Subcutaneous preadipocyte (primary cell): ENCODE results near the gene EIF3D. TPM values are rescaled to one million over a fixed set of nuclear protein-coding genes. Genes with fewer than 3 reads are reported as not detected.

Source experiments
- total RNA-seq: library from RNA; depleted of rRNA; stranded (reverse); fragments of >200 nt; gene quantifications from 2 replicates; pipeline ENCODE4 v1.2.3, GENCODE V29; 2012

Gene EIF3D, protein sequence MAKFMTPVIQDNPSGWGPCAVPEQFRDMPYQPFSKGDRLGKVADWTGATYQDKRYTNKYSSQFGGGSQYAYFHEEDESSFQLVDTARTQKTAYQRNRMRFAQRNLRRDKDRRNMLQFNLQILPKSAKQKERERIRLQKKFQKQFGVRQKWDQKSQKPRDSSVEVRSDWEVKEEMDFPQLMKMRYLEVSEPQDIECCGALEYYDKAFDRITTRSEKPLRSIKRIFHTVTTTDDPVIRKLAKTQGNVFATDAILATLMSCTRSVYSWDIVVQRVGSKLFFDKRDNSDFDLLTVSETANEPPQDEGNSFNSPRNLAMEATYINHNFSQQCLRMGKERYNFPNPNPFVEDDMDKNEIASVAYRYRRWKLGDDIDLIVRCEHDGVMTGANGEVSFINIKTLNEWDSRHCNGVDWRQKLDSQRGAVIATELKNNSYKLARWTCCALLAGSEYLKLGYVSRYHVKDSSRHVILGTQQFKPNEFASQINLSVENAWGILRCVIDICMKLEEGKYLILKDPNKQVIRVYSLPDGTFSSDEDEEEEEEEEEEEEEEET
- 369 and 397 TPM in 2 replicates for total RNA-seq

GRCh38 chr22:36528795-36529751 is at the start of gene EIF3D:
EIF3D (minus strand) TSS chr22:36529166; CDS start chr22:36526121, 3,045 bp downstream.

GRCh38 chr22:36506637-36507517 is 22.1 kb downstream of the EIF3D start, which contains the start of gene FOXRED2:
FOXRED2 (minus strand) TSS chr22:36507040; CDS start chr22:36506422, 618 bp downstream.

GRCh38 chr22:36481393-36482168 is 47.4 kb downstream of the EIF3D start, which contains the start of gene TXN2:
TXN2 (minus strand) TSS chr22:36481640; CDS start chr22:36480837, 803 bp downstream.

Other genes with a start within 250 kb of the EIF3D start
- 194 and 267 TPM in 2 replicates for gene MYH9, start 141.2 kb downstream of the EIF3D start, total RNA-seq
- 18.2 and 27.6 TPM in 2 replicates for gene TXN2, start 47.5 kb downstream of the EIF3D start, total RNA-seq
- 11.0 and 14.7 TPM in 2 replicates for gene FOXRED2, start 22.1 kb downstream of the EIF3D start, total RNA-seq
- not detected in 2 replicates for gene CACNG2, start 174.6 kb upstream of the EIF3D start, total RNA-seq
- gene IFT27, start 247.0 kb upstream of the EIF3D start, total RNA-seq = 15.8 and 17.2 TPM in 2 replicates